BLaER1 treated with 17β-estradiol and CSF1 and Interleukin-3, amounts not matched to agents 10 nM and 100 nM (cell line): ENCODE measurements around the gene MED10.

Experiments used
- H3K27ac ChIP-seq, 11 experiments: shearing (Covaris generic); formaldehyde crosslinking; 2 replicates each; pipeline ENCODE4 v1.8.1; 2022
- H3K27me3 ChIP-seq, 11 experiments: shearing (Covaris generic); formaldehyde crosslinking; 2 replicates each; pipeline ENCODE4 v1.8.1; 2022
- H3K36me3 ChIP-seq, 11 experiments: shearing (Covaris generic); formaldehyde crosslinking; 2 replicates each; pipeline ENCODE4 v1.8.1; 2022
- H3K4me1 ChIP-seq, 10 experiments: shearing (Covaris generic); formaldehyde crosslinking; 2 replicates each; pipeline ENCODE4 v1.8.1; 2022
- H3K4me2 ChIP-seq, 11 experiments: shearing (Covaris generic); formaldehyde crosslinking; 2 replicates each; pipeline ENCODE4 v1.8.1; 2022
- H3K4me3 ChIP-seq, 10 experiments: shearing (Covaris generic); formaldehyde crosslinking; 2 replicates each; pipeline ENCODE4 v1.8.1; 2022
- H3K9ac ChIP-seq, 11 experiments: shearing (Covaris generic); formaldehyde crosslinking; 2 replicates each; pipeline ENCODE4 v1.8.1; 2022
- H3K9me3 ChIP-seq, 11 experiments: shearing (Covaris generic); formaldehyde crosslinking; replicated peaks in 1 of 11; 2 replicates each; pipeline ENCODE4 v1.8.1; 2022
- H4K20me1 ChIP-seq, 11 experiments: shearing (Covaris generic); formaldehyde crosslinking; 2 replicates each; pipeline ENCODE4 v1.8.1; 2022
- Cebpa-rat ChIP-seq, 11 experiments: shearing (Covaris generic); IDR thresholded peaks; 2 replicates each; pipeline ENCODE4 v1.8.1; 2022

Gene MED10

DNA sequence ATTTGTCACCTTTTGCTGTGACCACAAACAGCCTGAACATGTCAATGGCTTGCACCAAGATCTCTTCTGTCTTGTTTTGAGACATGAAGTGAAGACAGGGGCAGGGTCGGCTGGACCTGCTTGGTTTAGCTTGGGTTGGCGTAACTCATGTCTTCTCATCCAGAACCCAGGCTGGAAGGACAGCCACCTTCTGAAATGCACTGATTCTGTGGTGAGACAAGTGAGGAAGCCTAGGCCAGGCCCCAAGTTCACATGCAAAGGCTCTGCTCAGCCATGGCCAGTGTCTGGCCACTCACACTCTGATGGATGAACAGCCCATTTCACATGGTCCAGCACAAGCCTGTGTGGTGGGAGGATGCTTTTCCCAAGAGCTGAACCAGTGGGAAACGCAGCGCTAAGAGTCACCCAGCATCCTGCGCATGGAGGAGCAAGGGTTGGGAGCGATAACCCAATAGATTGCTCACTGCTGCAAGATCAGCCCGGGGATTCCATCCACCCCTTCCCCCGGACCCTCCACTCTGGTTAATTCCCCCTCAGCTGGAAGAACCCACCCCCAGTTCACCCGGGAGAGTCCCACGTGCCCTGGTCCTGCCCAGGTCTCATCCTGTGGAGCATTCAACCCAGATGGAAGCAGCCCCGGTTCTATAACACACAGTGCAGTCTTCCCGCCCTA, 16.2 kb upstream of the MED10 start:
- Histone ChIP-seq H3K4me3 (no peak overlapping the region), H3K9ac (no peak overlapping the region), H3K27me3 (no peaks in the 10 kb centered on the region), H3K27ac (no peak overlapping the region), H3K4me2 (no peak overlapping the region), H3K9me3 (peaks cover 0 to 9% (median 0%) of the 10 kb centered on the region in 11 experiments; a peak in 3 of 22 replicates), H4K20me1 (no peaks in the 10 kb centered on the region; a peak in 1 of 22 replicates), H3K4me1 (no peaks in the 10 kb centered on the region), H3K36me3 (no peaks in the 10 kb centered on the region)
- no peak for TF ChIP-seq Cebpa-rat (IDR thresholded peaks at IDR 0.05)

DNA sequence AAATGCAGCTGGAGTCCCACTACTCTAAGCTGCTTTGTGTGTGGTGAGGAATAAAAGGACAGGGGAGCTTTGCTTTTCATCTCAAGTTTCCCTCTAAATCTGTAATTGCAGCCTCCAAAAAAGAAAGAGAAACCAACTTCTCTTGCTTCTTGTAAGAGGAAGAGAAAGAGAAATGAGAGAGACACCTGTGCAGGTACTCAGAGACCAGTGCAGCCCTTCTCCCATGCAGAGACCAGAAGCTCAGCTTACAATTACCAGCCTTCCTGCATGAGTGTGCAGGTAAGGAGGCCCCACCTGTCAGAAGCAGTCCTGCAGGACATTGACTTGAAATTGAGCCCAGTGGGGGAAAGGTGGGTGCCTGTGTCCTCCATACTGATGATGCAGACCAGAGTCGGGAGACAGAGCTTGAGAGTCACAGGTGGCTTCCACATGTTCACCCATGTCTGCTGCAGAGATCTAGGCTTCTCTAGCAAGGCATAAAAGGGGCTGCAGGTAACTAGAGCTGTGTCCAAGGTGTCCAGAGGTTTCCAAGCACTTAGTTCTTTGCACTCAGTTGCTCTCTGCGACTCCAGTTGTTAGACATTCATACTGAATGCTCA, 15.3 kb upstream of the MED10 start:
- no peak for TF ChIP-seq Cebpa-rat (IDR thresholded peaks at IDR 0.05)
- Histone ChIP-seq H3K4me3 (no peak overlapping the region), H4K20me1 (no peaks in the 10 kb centered on the region; a peak in 1 of 22 replicates), H3K9ac (no peak overlapping the region), H3K27me3 (no peaks in the 10 kb centered on the region), H3K36me3 (no peaks in the 10 kb centered on the region), H3K4me2 (no peak overlapping the region), H3K9me3 (peaks cover 0 to 9% (median 0%) of the 10 kb centered on the region in 11 experiments; a peak in 3 of 22 replicates), H3K4me1 (no peaks in the 10 kb centered on the region), H3K27ac (no peak overlapping the region)

DNA sequence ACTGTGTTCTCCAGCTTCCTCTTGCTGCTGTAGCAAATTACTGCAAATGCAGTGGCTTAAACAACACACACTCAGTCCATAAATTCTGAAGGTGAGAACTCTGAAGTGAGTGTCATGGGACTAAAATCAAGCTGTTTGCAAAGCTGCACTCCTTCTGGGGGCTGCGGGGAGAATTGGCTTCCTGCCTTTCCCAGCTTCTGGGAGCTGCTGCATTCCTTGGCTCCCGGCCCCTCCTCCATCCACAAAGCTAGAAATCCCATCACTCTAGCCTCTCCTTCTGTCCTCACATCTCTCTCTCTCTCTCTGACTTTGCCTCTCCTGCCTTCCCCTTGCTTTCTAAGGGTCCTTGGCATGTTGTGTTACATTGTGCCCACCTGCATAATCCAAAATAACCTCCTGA, 14.2 kb upstream of the MED10 start:
- H3K36me3 ChIP-seq, result no peaks in the 10 kb centered on the region
- no peaks in the 10 kb centered on the region for H3K4me1 ChIP-seq
- no peak for TF ChIP-seq Cebpa-rat (IDR thresholded peaks at IDR 0.05)
- peaks cover 0 to 9% (median 0%) of the 10 kb centered on the region in 11 experiments; a peak in 3 of 22 replicates for H3K9me3 ChIP-seq
- H3K4me2 ChIP-seq, result no peak overlapping the region
- H3K27me3 ChIP-seq, result no peaks in the 10 kb centered on the region
- H4K20me1 ChIP-seq, result no peaks in the 10 kb centered on the region; a peak in 1 of 22 replicates
- H3K9ac ChIP-seq, result no peak overlapping the region
- no peak overlapping the region for H3K27ac ChIP-seq
- H3K4me3 ChIP-seq, result no peak overlapping the region

DNA sequence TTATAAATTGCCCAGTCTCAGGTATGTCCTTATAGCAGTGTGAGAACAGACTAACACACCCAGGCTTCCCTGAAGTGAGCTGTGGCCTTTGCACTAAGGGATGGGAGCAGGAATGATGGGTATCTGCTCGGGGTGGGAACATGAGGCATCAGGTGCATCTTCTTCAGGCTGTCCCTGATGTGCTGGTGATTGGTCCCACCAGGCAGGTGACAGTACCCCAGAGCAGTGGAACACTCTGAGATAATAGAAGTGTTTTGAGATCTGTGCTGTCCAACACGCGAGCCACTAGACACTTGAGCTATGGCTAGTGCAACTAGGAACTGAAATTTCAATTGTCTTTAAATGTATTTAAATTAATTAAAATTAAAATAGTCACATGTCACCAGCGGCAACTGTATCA, 12.8 kb upstream of the MED10 start:
- no peaks in the 10 kb centered on the region for H3K36me3 ChIP-seq
- no peak for TF ChIP-seq Cebpa-rat (IDR thresholded peaks at IDR 0.05)
- no peak overlapping the region for H3K9ac ChIP-seq
- peaks cover 0 to 9% (median 0%) of the 10 kb centered on the region in 11 experiments; a peak in 3 of 22 replicates for H3K9me3 ChIP-seq
- no peak overlapping the region for H3K4me2 ChIP-seq
- no peaks in the 10 kb centered on the region for H3K4me1 ChIP-seq
- no peak overlapping the region for H3K27ac ChIP-seq
- no peaks in the 10 kb centered on the region for H3K27me3 ChIP-seq
- no peaks in the 10 kb centered on the region; a peak in 1 of 22 replicates for H4K20me1 ChIP-seq
- no peak overlapping the region for H3K4me3 ChIP-seq

DNA sequence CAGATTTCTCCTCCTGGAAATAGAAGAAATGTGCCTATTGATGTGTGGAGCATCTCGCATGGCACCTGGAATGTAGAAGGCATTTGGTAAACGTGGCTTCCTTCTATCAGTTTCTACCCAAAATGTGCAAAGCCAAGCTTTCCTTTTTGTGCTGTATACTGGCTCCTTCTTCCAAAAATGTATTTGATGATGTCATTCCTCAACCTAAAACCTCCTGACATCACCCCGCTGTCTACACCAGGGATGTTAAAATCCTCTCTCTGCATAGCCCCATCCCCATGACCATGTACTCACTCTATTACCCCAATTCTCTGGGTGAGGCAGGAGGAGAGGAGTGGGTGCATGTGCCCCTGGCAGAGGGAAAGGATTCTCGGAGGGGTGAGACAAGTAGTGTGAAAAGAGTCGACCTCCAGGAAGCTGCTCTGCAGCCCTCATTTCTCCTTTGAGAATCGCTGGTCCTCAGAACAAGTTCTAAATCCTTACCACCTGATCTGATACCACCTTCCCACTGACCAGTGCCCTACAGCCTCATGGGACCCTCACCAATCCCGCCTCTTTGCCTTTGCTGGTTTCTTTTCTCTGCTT, 11.7 kb upstream of the MED10 start:
- no peaks in the 10 kb centered on the region for H3K36me3 ChIP-seq
- H3K9me3 ChIP-seq, result peaks cover 0 to 9% (median 0%) of the 10 kb centered on the region in 11 experiments; a peak in 3 of 22 replicates
- no peaks in the 10 kb centered on the region for H3K4me1 ChIP-seq
- H3K4me2 ChIP-seq, result no peak overlapping the region
- H4K20me1 ChIP-seq, result no peaks in the 10 kb centered on the region; a peak in 1 of 22 replicates
- no peak overlapping the region for H3K27ac ChIP-seq
- H3K4me3 ChIP-seq, result no peak overlapping the region
- no peak overlapping the region for H3K9ac ChIP-seq
- no peaks in the 10 kb centered on the region for H3K27me3 ChIP-seq
- TF ChIP-seq Cebpa-rat (IDR thresholded peaks at IDR 0.05), result no peak

DNA sequence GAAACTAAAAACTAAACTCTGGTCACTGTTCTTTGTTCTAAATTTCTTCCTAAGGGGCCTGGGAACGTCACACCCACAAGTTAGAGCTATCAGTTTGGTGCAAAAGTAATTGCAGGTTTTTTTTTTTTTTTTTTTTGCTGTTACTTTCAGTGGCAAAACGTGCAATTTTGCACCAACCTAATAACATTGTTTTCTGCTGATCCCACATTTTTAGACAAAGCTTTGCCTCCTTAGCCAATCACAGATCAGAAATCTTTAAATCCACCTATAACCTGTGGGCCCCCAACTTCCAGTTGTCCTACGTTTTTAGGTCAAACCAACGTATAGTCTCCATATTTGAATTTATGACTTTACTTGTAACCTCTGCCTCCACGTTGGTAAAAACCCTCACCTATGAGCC, 11.1 kb upstream of the MED10 start:
- Histone ChIP-seq H3K4me3 (no peak overlapping the region), H4K20me1 (no peaks in the 10 kb centered on the region), H3K27ac (no peak overlapping the region), H3K9me3 (peaks cover 0 to 9% (median 0%) of the 10 kb centered on the region in 11 experiments; a peak in 3 of 22 replicates), H3K4me2 (no peak overlapping the region), H3K27me3 (no peaks in the 10 kb centered on the region), H3K4me1 (no peaks in the 10 kb centered on the region), H3K36me3 (no peaks in the 10 kb centered on the region), H3K9ac (no peak overlapping the region)
- no peak for TF ChIP-seq Cebpa-rat (IDR thresholded peaks at IDR 0.05)

DNA sequence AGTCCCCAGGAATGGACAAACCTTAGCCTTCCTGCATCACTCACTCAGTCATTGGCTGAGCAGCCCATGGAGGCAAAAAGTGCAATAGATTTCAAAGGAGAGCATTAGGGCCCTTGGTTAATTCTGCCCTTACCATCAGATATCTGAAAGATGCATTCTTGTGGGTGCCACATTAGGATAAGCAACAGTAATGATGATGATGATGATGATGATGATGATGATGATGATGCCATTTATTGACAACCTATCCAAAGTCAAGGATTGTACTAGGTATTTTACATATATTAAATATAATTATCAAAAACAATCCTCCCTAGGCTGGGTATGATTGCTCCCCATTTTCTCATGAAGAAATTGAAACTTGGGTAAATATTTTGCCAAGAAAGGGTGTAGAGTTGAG, 9.6 kb upstream of the MED10 start:
- Histone ChIP-seq H3K27ac (no peak overlapping the region), H3K9ac (no peak overlapping the region), H3K4me2 (no peak overlapping the region), H3K36me3 (no peaks in the 10 kb centered on the region), H3K4me1 (no peaks in the 10 kb centered on the region), H3K27me3 (no peaks in the 10 kb centered on the region), H4K20me1 (no peaks in the 10 kb centered on the region), H3K4me3 (no peak overlapping the region), H3K9me3 (peaks cover 0 to 9% (median 0%) of the 10 kb centered on the region in 11 experiments; a peak in 3 of 22 replicates)
- no peak for TF ChIP-seq Cebpa-rat (IDR thresholded peaks at IDR 0.05)

DNA sequence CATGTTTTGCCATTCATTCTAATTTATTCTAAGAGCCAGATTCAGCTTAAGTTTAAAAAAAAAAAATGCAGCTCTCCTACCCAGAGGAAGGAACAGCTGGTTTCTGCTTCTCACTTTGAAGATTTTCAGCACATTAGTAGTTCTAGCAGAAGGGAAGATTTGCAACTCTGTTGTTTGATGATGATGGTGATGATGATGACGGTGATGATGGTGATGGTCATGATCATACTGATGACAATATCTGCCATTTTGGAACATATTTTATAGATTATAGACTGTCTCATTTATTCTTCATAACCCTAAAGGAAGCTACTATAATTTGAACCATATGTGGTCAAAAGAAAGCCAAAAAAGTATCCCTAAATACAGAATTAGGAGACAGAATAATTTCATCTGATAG, 7.9 kb upstream of the MED10 start:
- no peaks in the 10 kb centered on the region for H3K27me3 ChIP-seq
- H4K20me1 ChIP-seq, result no peaks in the 10 kb centered on the region
- no peaks in the 10 kb centered on the region for H3K36me3 ChIP-seq
- H3K4me2 ChIP-seq, result no peak overlapping the region
- no peak overlapping the region for H3K9ac ChIP-seq
- TF ChIP-seq Cebpa-rat (IDR thresholded peaks at IDR 0.05), result no peak
- H3K9me3 ChIP-seq, result peaks cover 0 to 9% (median 0%) of the 10 kb centered on the region in 11 experiments; a peak in 3 of 22 replicates
- no peak overlapping the region for H3K27ac ChIP-seq
- H3K4me3 ChIP-seq, result no peak overlapping the region
- H3K4me1 ChIP-seq, result no peaks in the 10 kb centered on the region

DNA sequence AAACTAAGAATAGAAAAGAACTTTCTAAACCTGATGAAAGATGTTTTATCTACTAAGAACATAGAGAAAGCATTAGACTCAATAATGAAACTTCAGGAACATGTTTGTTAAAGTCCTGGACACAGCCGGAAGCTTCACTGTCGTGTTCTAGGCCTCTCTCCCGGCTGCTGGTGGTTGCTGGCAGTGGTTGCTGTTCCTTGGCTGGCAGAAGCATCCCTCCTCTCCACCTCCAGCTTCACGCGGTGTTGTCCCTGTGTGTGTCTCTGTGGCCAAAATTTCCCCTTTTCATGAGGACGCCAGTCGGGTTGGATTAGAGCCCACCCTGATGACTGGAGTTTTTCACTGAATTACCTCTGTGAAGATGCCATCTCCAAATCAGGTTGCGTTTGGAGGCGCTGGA, 6.5 kb upstream of the MED10 start:
- Histone ChIP-seq H3K4me1 (no peaks in the 10 kb centered on the region), H3K27me3 (no peaks in the 10 kb centered on the region), H3K9me3 (no peaks in the 10 kb centered on the region), H3K36me3 (no peaks in the 10 kb centered on the region), H4K20me1 (no peaks in the 10 kb centered on the region), H3K4me2 (no peak overlapping the region), H3K9ac (no peak overlapping the region), H3K4me3 (no peak overlapping the region), H3K27ac (no peak overlapping the region)
- no peak for TF ChIP-seq Cebpa-rat (IDR thresholded peaks at IDR 0.05)
